Fibroblast of the aortic adventitia (primary cell): Measurements from ENCODE around the gene SMIM14. TPM values are rescaled to one million over a fixed set of nuclear protein-coding genes. Genes with fewer than 3 reads are reported as not detected.

Experiments used
- DNase-seq: peaks from one replicate; pipeline ENCODE4 v3.0.0-alpha.2; 2010; ENCODE audit warnings: low read depth
- H3K4me3 ChIP-seq: 2 replicates; pipeline ENCODE4 v1.5.1; 2011; ENCODE audit warnings: low read depth, mild to moderate bottlenecking, control low read depth, low read length, moderate library complexity
- CTCF ChIP-seq: IDR thresholded peaks from 2 replicates; pipeline ENCODE4 v1.5.1; 2011; ENCODE audit warnings: mild to moderate bottlenecking, low read length, control low read depth, inconsistent platforms; ENCODE audit not compliant: insufficient read depth
- total RNA-seq: library from RNA; depleted of rRNA; stranded (reverse); fragments of >200 nt; gene quantifications from 2 replicates; pipeline ENCODE4 v1.2.3, GENCODE V29; 2012; ENCODE audit warnings: low replicate concordance

Gene SMIM14
- total RNA-seq, 1 donor: 122 TPM

DNA sequence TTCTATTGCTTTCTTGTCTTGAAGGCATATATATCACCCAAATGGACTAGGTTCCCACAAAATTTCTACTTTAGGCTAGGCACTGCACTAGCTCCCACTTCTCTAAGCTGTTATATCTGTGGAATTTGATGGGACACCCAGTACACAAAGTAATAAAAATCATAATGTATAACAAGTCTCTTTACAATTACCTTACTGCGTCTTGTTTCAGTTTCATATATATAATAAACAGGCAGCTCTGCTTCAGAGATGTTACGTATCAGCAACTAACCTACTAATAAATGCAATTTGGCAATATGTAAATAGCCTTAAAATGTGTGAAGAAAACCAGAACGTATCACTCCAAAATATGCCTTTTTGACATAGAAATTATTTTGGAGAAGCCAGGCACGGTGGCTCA lies 69.5 kb downstream of the SMIM14 start:
- no peak for TF ChIP-seq CTCF
- H3K4me3 ChIP-seq: no peak overlapping the region
- no peak for DNase-seq

DNA sequence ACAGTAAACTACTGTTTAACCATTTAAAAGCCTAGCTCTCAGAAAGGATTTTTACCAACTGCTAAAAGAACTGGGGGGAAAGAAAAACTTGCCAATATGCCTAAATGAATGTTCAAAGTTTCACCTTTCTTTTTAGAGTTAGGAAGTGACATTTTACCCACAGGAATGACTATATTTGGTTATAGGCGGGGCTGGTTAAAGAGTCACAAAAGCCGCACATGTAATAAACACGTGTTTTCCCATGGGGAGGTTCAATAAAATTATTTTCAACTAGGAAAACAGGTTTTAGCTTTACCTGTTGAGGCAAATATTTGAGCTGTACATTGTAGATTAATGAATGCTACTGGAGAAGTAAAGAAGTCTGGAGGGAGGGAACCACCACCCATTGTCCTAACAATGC lies 69.9 kb downstream of the SMIM14 start:
- no peak for DNase-seq
- TF ChIP-seq CTCF: no peak
- H3K4me3 ChIP-seq: no peak overlapping the region

GRCh38 chr4:39565878-39566600 lies 72.6 kb downstream of the SMIM14 start:
- H3K4me3 ChIP-seq: no peak overlapping the region
- TF ChIP-seq CTCF: no peak
- DNase-seq: peak; percentile 84

GRCh38 chr4:39563346-39563847 lies 75.3 kb downstream of the SMIM14 start:
- TF ChIP-seq CTCF: no peak
- no peak for DNase-seq

GRCh38 chr4:39562792-39563191 lies 75.9 kb downstream of the SMIM14 start:
- no peak for DNase-seq
- TF ChIP-seq CTCF: no peak
- no peak overlapping the region for H3K4me3 ChIP-seq

More at GRCh38 chr4:39563346-39563847, 75.3 kb downstream of the SMIM14 start:
- H3K4me3 ChIP-seq: no peak overlapping the region

- DNase-seq: peak; percentile 62
- TF ChIP-seq CTCF: no peak
- H3K4me3 ChIP-seq: no peak overlapping the region
Measured at GRCh38 chr4:39559626-39560025, 79.0 kb downstream of the SMIM14 start.
